Neural progenitor cell (in vitro differentiated cells): ENCODE results near the gene ACACB.

ENCODE experiments used
- EZH2 ChIP-seq: fragments of 200-600 bp; sonication (generic); IDR thresholded peaks from 2 replicates; pipeline ENCODE4 v1.6.1; 2017; ENCODE audit warnings: antibody characterized with exemption, mild to moderate bottlenecking, moderate library complexity
- TF ChIP-seq, protein P1 (sequence below): fragments of 200-600 bp; sonication (generic); IDR thresholded peaks from 2 replicates; pipeline ENCODE4 v1.5.1; 2017; ENCODE audit warnings: antibody characterized with exemption, mild to moderate bottlenecking

DNA sequence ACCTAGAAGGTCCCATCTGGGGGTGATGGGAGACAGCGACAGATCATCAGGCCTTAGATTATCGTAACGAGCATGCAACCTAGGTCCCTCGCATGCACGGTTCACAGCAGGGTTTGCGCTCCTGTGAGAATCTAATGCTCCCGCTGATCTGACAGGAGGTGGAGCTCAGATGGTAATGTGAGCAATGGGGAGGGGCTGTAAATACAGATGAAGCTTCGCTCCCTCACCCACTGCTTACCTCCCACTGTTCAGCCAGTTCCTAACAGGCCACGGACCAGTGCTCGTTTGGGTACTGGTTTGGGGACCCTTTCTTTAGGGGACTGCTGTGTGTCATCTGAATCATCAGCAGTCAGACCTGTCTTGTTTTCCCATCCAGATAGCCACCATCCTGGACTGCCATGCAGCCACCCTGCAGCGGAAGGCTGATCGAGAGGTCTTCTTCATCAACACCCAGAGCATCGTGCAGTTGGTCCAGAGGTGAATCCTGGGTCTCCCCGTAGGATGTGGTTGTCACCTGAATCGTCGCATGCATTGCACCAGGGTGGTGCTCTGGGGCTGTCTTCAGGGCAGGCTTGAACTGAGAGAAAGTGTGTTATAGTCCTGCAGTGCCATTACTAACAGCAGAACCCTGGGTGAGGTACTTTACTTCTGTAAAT, 96.2 kb downstream of the ACACB start:
- TF ChIP-seq EZH2 = no peak
- TF ChIP-seq, protein P1, sequence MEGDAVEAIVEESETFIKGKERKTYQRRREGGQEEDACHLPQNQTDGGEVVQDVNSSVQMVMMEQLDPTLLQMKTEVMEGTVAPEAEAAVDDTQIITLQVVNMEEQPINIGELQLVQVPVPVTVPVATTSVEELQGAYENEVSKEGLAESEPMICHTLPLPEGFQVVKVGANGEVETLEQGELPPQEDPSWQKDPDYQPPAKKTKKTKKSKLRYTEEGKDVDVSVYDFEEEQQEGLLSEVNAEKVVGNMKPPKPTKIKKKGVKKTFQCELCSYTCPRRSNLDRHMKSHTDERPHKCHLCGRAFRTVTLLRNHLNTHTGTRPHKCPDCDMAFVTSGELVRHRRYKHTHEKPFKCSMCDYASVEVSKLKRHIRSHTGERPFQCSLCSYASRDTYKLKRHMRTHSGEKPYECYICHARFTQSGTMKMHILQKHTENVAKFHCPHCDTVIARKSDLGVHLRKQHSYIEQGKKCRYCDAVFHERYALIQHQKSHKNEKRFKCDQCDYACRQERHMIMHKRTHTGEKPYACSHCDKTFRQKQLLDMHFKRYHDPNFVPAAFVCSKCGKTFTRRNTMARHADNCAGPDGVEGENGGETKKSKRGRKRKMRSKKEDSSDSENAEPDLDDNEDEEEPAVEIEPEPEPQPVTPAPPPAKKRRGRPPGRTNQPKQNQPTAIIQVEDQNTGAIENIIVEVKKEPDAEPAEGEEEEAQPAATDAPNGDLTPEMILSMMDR = no peak
